ENCODE measurements around the gene THUMPD1. TPM values are rescaled to one million over a fixed set of nuclear protein-coding genes. Genes with fewer than 3 reads are reported as not detected.
A peak's percentile ranks its signal among the peaks of the same experiment; 100 is the strongest.

Gene THUMPD1
- total RNA-seq (ENCODE audit: low replicate concordance), result 38.5 and 39.0 TPM in 2 replicates
- long read RNA-seq, full-length matches to known transcripts, result 196 of 221 reads
- long read RNA-seq, partial matches to known transcripts, result 4 of 221 reads
- long read RNA-seq, other reads (novel, unspliced or antisense), result 21 of 221 reads

GRCh38 chr16:20741554-20742285 is at the start of gene THUMPD1:
Gene THUMPD1 (minus strand): TSS chr16:20741818. CDS start chr16:20741739, 79 bp downstream.
- H3K4me1 Mint-ChIP-seq (ENCODE audit: unreplicated experiment), result peaks cover 19% of the 10 kb centered on the region
- DNase-seq (ENCODE audit: extremely low spot score, unreplicated experiment), result peak; percentile 94
- H3K27me3 Mint-ChIP-seq, result no peaks in the 10 kb centered on the region
- H3K36me3 Mint-ChIP-seq, result peaks cover 11% of the 10 kb centered on the region
- H3K9me3 Mint-ChIP-seq, result no peaks in the 10 kb centered on the region
- TF ChIP-seq CTCF (conservative IDR thresholded peaks at IDR 0.05), result no peak
- peak within 1 kb of the TSS; percentile 98 for H3K27ac Mint-ChIP-seq
- peak within 1 kb of the TSS; percentile 97 for H3K4me3 Mint-ChIP-seq

GRCh38 chr16:20789130-20789529 is 47.5 kb upstream of the THUMPD1 start:
- H3K4me1 Mint-ChIP-seq (ENCODE audit: unreplicated experiment), result no peaks in the 10 kb centered on the region
- no peak overlapping the region for H3K4me3 Mint-ChIP-seq
- H3K27me3 Mint-ChIP-seq, result no peaks in the 10 kb centered on the region
- DNase-seq (ENCODE audit: extremely low spot score, unreplicated experiment), result no peak
- TF ChIP-seq CTCF (conservative IDR thresholded peaks at IDR 0.05), result no peak
- H3K36me3 Mint-ChIP-seq, result no peaks in the 10 kb centered on the region
- H3K9me3 Mint-ChIP-seq, result no peaks in the 10 kb centered on the region
- no peak overlapping the region for H3K27ac Mint-ChIP-seq

GRCh38 chr16:20784204-20784603 is 42.6 kb upstream of the THUMPD1 start:
- Mint-ChIP-seq H3K4me3 (no peak overlapping the region), H3K36me3 (peaks cover 4% of the 10 kb centered on the region), H3K27ac (no peak overlapping the region), H3K9me3 (no peaks in the 10 kb centered on the region), H3K4me1 (ENCODE audit: unreplicated experiment) (no peaks in the 10 kb centered on the region), H3K27me3 (no peaks in the 10 kb centered on the region)
- TF ChIP-seq CTCF (conservative IDR thresholded peaks at IDR 0.05), result no peak
- no peak for DNase-seq (ENCODE audit: extremely low spot score, unreplicated experiment)

- Mint-ChIP-seq H3K4me3 (no peak overlapping the region), H3K27me3 (no peaks in the 10 kb centered on the region), H3K4me1 (ENCODE audit: unreplicated experiment) (no peaks in the 10 kb centered on the region), H3K27ac (no peak overlapping the region), H3K36me3 (peaks cover 4% of the 10 kb centered on the region), H3K9me3 (no peaks in the 10 kb centered on the region)
- DNase-seq (ENCODE audit: extremely low spot score, unreplicated experiment), result no peak
- no peak for TF ChIP-seq CTCF (conservative IDR thresholded peaks at IDR 0.05)
Observed at GRCh38 chr16:20782470-20782869, 40.9 kb upstream of the THUMPD1 start.

- H3K27ac Mint-ChIP-seq, result no peak overlapping the region
- peaks cover 4% of the 10 kb centered on the region for H3K36me3 Mint-ChIP-seq
- no peaks in the 10 kb centered on the region for H3K9me3 Mint-ChIP-seq
Observed at GRCh38 chr16:20781697-20782096, 40.1 kb upstream of the THUMPD1 start.

More at GRCh38 chr16:20781697-20782096, 40.1 kb upstream of the THUMPD1 start:
- H3K27me3 Mint-ChIP-seq, result no peaks in the 10 kb centered on the region
- no peak for DNase-seq (ENCODE audit: extremely low spot score, unreplicated experiment)
- H3K4me1 Mint-ChIP-seq (ENCODE audit: unreplicated experiment), result no peaks in the 10 kb centered on the region
- H3K4me3 Mint-ChIP-seq, result no peak overlapping the region
- no peak for TF ChIP-seq CTCF (conservative IDR thresholded peaks at IDR 0.05)

Measured in type B pancreatic cell (in vitro differentiated cells).